ENCODE results near the gene OR2T34.
"Not testable (repeated sequence)": the region's sequence is repeated elsewhere in the genome, so short reads cannot be mapped to it uniquely, and the experiment has no call there.

Gene OR2T34

GRCh38 chr1:248551027-248551426, 23.5 kb downstream of the OR2T34 start:
- H3K27me3 ChIP-seq (ENCODE audit: control insufficient read depth in 1 of 2, insufficient read depth in 2 of 2, low read length in 2 of 2); H3K36me3 ChIP-seq (ENCODE audit: insufficient read depth, low read length); H3K4me1 ChIP-seq (ENCODE audit: insufficient read depth, low read length); H3K27ac ChIP-seq (ENCODE audit: low read depth, low read length); H3K9me3 ChIP-seq (ENCODE audit: low read length); H3K9ac ChIP-seq (ENCODE audit: low read length); H3K4me3 ChIP-seq (ENCODE audit: low read depth in 1 of 2, low read length in 2 of 2): not testable (repeated sequence)

GRCh38 chr1:248547383-248547782, 27.2 kb downstream of the OR2T34 start:
- not testable (repeated sequence) for H3K36me3 ChIP-seq (ENCODE audit: insufficient read depth, low read length); H3K27me3 ChIP-seq (ENCODE audit: control insufficient read depth in 1 of 2, insufficient read depth in 2 of 2, low read length in 2 of 2)

GRCh38 chr1:248537449-248537848, 37.1 kb downstream of the OR2T34 start:
- not testable (repeated sequence) for H3K9me3 ChIP-seq (ENCODE audit: low read length); H3K36me3 ChIP-seq (ENCODE audit: insufficient read depth, low read length); H3K27ac ChIP-seq (ENCODE audit: low read depth, low read length); H3K9ac ChIP-seq (ENCODE audit: low read length); H3K27me3 ChIP-seq (ENCODE audit: control insufficient read depth in 1 of 2, insufficient read depth in 2 of 2, low read length in 2 of 2); H3K4me3 ChIP-seq (ENCODE audit: low read depth in 1 of 2, low read length in 2 of 2); H3K4me1 ChIP-seq (ENCODE audit: insufficient read depth, low read length)

More at GRCh38 chr1:248547383-248547782, 27.2 kb downstream of the OR2T34 start:
- not testable (repeated sequence) for H3K9me3 ChIP-seq (ENCODE audit: low read length); H3K4me1 ChIP-seq (ENCODE audit: insufficient read depth, low read length); H3K27ac ChIP-seq (ENCODE audit: low read depth, low read length); H3K4me3 ChIP-seq (ENCODE audit: low read depth in 1 of 2, low read length in 2 of 2); H3K9ac ChIP-seq (ENCODE audit: low read length)

Measured in muscle layer of colon (tissue), 2 donors.